Measurements from ENCODE around the gene FAM120B.
"Not testable (repeated sequence)": the region's sequence is repeated elsewhere in the genome, so short reads cannot be mapped to it uniquely, and the experiment has no call there.

Gene FAM120B

GRCh38 chr6:170301184-170301583 lies 5.4 kb upstream of the FAM120B start:
- no peak for DNase-seq (ENCODE audit: low spot score)

- no peak for DNase-seq (ENCODE audit: low spot score)
These were observed 694 bp upstream of the FAM120B start for GRCh38 chr6:170305805-170306323.

- DNase-seq (ENCODE audit: low spot score): no peak
These were observed 555 bp downstream of the FAM120B start for GRCh38 chr6:170307080-170307545.

- no peak for DNase-seq (ENCODE audit: low spot score)
These were observed 2.2 kb downstream of the FAM120B start for GRCh38 chr6:170308761-170309160.

- DNase-seq (ENCODE audit: low spot score): no peak
These were observed 5.1 kb downstream of the FAM120B start for GRCh38 chr6:170311696-170312095.

GRCh38 chr6:170312876-170313275 lies 6.3 kb downstream of the FAM120B start:
- DNase-seq (ENCODE audit: low spot score): no peak

- no peak for DNase-seq (ENCODE audit: low spot score)
These were observed 7.2 kb downstream of the FAM120B start for GRCh38 chr6:170313716-170314295.

GRCh38 chr6:170314983-170315382 lies 8.4 kb downstream of the FAM120B start:
- no peak for DNase-seq (ENCODE audit: low spot score)

GRCh38 chr6:170316071-170316470 lies 9.5 kb downstream of the FAM120B start:
- no peak for DNase-seq (ENCODE audit: low spot score)

- no peak for DNase-seq (ENCODE audit: low spot score)
These were observed 10.5 kb downstream of the FAM120B start for GRCh38 chr6:170317076-170317475.

GRCh38 chr6:170317718-170318117 lies 11.2 kb downstream of the FAM120B start:
- no peak for DNase-seq (ENCODE audit: low spot score)

GRCh38 chr6:170329321-170329720 lies 22.8 kb downstream of the FAM120B start:
- DNase-seq (ENCODE audit: low spot score): no peak

GRCh38 chr6:170335199-170335598 lies 28.6 kb downstream of the FAM120B start:
- not testable (repeated sequence) for DNase-seq (ENCODE audit: low spot score)

- no peak for DNase-seq (ENCODE audit: low spot score)
These were observed 38.3 kb downstream of the FAM120B start for GRCh38 chr6:170344631-170345576.

GRCh38 chr6:170345662-170346061 lies 39.1 kb downstream of the FAM120B start:
- no peak for DNase-seq (ENCODE audit: low spot score)

GRCh38 chr6:170346649-170347048 lies 40.1 kb downstream of the FAM120B start:
- no peak for DNase-seq (ENCODE audit: low spot score)

GRCh38 chr6:170347091-170347490 lies 40.5 kb downstream of the FAM120B start:
- no peak for DNase-seq (ENCODE audit: low spot score)

GRCh38 chr6:170347975-170348374 lies 41.4 kb downstream of the FAM120B start:
- DNase-seq (ENCODE audit: low spot score): no peak

GRCh38 chr6:170351456-170351855 lies 44.9 kb downstream of the FAM120B start:
- not testable (repeated sequence) for DNase-seq (ENCODE audit: low spot score)

GRCh38 chr6:170355190-170355589 lies 48.6 kb downstream of the FAM120B start:
- DNase-seq (ENCODE audit: low spot score): not testable (repeated sequence)

GRCh38 chr6:170355661-170356060 lies 49.1 kb downstream of the FAM120B start:
- no peak for DNase-seq (ENCODE audit: low spot score)

- no peak for DNase-seq (ENCODE audit: low spot score)
These were observed 51.3 kb downstream of the FAM120B start for GRCh38 chr6:170357812-170358211.

- no peak for DNase-seq (ENCODE audit: low spot score)
These were observed 51.9 kb downstream of the FAM120B start for GRCh38 chr6:170358496-170358895.

Measured in germinal center (tissue), 1 donor.